ENCODE measurements around the gene RALGPS1.

DNA sequence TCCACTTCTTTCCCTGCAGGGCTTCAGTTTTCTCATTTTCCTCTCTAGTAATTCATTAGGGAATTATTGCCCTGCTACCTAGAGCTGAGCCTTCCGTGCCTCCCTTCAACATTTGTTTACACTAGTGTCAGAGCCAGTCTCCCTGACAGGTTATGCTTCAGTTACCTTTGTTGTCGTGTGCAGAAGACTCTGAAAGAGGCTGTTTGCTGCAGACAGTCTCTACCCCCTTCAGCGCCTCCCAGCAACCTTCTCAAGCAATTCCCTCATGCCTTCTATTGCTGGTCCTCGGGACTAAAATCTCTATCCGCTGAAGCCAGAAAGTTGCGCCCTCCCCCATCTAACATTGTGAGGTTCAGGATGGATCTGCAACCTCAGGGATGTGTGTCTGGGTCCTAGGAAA is 12.8 kb downstream of the RALGPS1 start:
- TF ChIP-seq, protein P1, sequence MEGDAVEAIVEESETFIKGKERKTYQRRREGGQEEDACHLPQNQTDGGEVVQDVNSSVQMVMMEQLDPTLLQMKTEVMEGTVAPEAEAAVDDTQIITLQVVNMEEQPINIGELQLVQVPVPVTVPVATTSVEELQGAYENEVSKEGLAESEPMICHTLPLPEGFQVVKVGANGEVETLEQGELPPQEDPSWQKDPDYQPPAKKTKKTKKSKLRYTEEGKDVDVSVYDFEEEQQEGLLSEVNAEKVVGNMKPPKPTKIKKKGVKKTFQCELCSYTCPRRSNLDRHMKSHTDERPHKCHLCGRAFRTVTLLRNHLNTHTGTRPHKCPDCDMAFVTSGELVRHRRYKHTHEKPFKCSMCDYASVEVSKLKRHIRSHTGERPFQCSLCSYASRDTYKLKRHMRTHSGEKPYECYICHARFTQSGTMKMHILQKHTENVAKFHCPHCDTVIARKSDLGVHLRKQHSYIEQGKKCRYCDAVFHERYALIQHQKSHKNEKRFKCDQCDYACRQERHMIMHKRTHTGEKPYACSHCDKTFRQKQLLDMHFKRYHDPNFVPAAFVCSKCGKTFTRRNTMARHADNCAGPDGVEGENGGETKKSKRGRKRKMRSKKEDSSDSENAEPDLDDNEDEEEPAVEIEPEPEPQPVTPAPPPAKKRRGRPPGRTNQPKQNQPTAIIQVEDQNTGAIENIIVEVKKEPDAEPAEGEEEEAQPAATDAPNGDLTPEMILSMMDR (IDR thresholded peaks at IDR 0.05): no peak
- TF ChIP-seq POLR2A (IDR thresholded peaks at IDR 0.05) (no peak), POLR2AphosphoS5 (IDR thresholded peaks at IDR 0.05) (no peak), EP300 (IDR thresholded peaks at IDR 0.05) (no peak)

All from sigmoid colon (tissue), 4 donors.